HepG2 (cell line): Measurements from ENCODE around the gene MTUS2. TPM values are rescaled to one million over a fixed set of nuclear protein-coding genes. Genes with fewer than 3 reads are reported as not detected.

Experiments
- ATAC-seq: fragments of 200-7000 bp; cut with Tn5 transposase; 3 replicates; pipeline ENCODE4 v1.9.1; 2020; ENCODE audit warnings: mild to moderate bottlenecking, moderate library complexity
- BruUV-seq: library from RNA; stranded (reverse); fragments of 400-500 nt; replicated peaks from 2 replicates; lab custom pipeline; 2021; lab: Mats Ljungman, UMichigan
- CTCF ChIA-PET: fragments of 300-600 bp; formaldehyde crosslinking; extraction: SDS; loops from one replicate; lab custom pipeline; 2021; ENCODE audit warnings: low total read pairs, inconsistent platforms, low intra/inter-chr PET ratio; lab: Yijun Ruan, JAX
- POLR2A ChIA-PET: fragments of 350-600 bp; sonication (Branson Sonifier 250); formaldehyde crosslinking; loops from one replicate; lab custom pipeline; 2020; ENCODE audit warnings: antibody characterized with exemption, inconsistent platforms; lab: Yijun Ruan, JAX
- DNase-seq: peaks from one replicate; pipeline ENCODE4 v3.0.0-alpha.2; 2015; ENCODE audit warnings: low spot score
- FAIRE-seq: peaks from 3 replicates; lab custom pipeline; 2011; peaks lifted over from hg19 to GRCh38; lab: Jason Lieb, UNC
- H2AFZ ChIP-seq: one replicate; pipeline ENCODE4 v1.6.1; 2011; ENCODE audit warnings: low read length, inconsistent platforms
- H3K27ac ChIP-seq: fragments of 300-600 bp; 3 replicates; pipeline ENCODE4 v1.8.0; 2011; ENCODE audit warnings: mixed run types, mild to moderate bottlenecking, mixed read lengths, low read length, inconsistent platforms; ENCODE audit not compliant: insufficient read depth; ENCODE audit errors: extremely low read length
- H3K27me3 ChIP-seq, 2 experiments: fragments of 200-600 bp in 1 of 2; 2 replicates in 1 of 2; 3 replicates in 1 of 2; pipeline versions ENCODE4 v1.6.0 to v1.8.0; 2011; ENCODE audit warnings: low read length in 2 of 2, mild to moderate bottlenecking in 2 of 2, moderate library complexity in 2 of 2, inconsistent platforms in 1 of 2; ENCODE audit not compliant: insufficient read depth in 2 of 2, control insufficient read depth in 1 of 2
- H3K36me3 ChIP-seq, 2 experiments: fragments of 200-600 bp in 1 of 2; replicated peaks in 1 of 2; 2 replicates in 1 of 2; 3 replicates in 1 of 2; pipeline versions ENCODE4 v1.5.1 to v1.8.0; 2011; ENCODE audit warnings: low read length in 2 of 2, inconsistent platforms in 1 of 2; ENCODE audit not compliant: insufficient read depth in 2 of 2, control insufficient read depth in 1 of 2
- H3K4me1 ChIP-seq: 2 replicates; pipeline ENCODE4 v1.5.1; 2012; ENCODE audit warnings: low read length, inconsistent platforms; ENCODE audit not compliant: insufficient read depth
- H3K4me2 ChIP-seq: 2 replicates; pipeline ENCODE4 v1.6.0; 2011; ENCODE audit warnings: low read depth, low read length, inconsistent platforms
- H3K4me3 ChIP-seq, 3 experiments: fragments of 200-600 bp in 1 of 3; sonication (generic), shearing (Covaris generic) in 1 of 3; replicated peaks in 1 of 3; 2 replicates each; pipeline ENCODE4 v1.5.1; 2011 to 2016; ENCODE audit warnings: low read length in 3 of 3, inconsistent platforms in 2 of 3, low read depth in 2 of 3, mild to moderate bottlenecking in 2 of 3, control low read depth in 1 of 3, mixed read lengths in 1 of 3; ENCODE audit not compliant: insufficient read depth in 1 of 3
- H3K79me2 ChIP-seq: one replicate; pipeline ENCODE4 v1.6.1; 2011; ENCODE audit warnings: low read length, inconsistent platforms; ENCODE audit not compliant: insufficient read depth
- H3K9ac ChIP-seq: 2 replicates; pipeline ENCODE4 v1.6.0; 2011; ENCODE audit warnings: mild to moderate bottlenecking, low read depth, low read length, inconsistent platforms; ENCODE audit not compliant: insufficient read depth
- H3K9me3 ChIP-seq: 2 replicates; pipeline ENCODE4 v1.5.1; 2012; ENCODE audit warnings: mild to moderate bottlenecking, low read length
- H4K20me1 ChIP-seq: 2 replicates; pipeline ENCODE4 v1.6.0; 2011; ENCODE audit warnings: inconsistent platforms, mild to moderate bottlenecking, low read length, moderate library complexity; ENCODE audit not compliant: insufficient read depth
- ARNT2 ChIP-seq: sonication (generic); formaldehyde crosslinking; IDR thresholded peaks from 2 replicates; pipeline ENCODE4 v1.8.0; 2022; ENCODE audit warnings: mild to moderate bottlenecking, low read depth, missing genetic modification reagents, moderate library complexity
- ATF1 ChIP-seq: IDR thresholded peaks from 2 replicates; pipeline ENCODE4 v1.6.1; 2016; ENCODE audit warnings: mild to moderate bottlenecking, control low read depth
- CSRNP2 ChIP-seq: sonication (generic); formaldehyde crosslinking; conservative IDR thresholded peaks from 2 replicates; pipeline ENCODE4 v1.8.0; 2022; ENCODE audit warnings: low read depth, missing genetic modification reagents
- FLYWCH1 ChIP-seq: sonication (generic); formaldehyde crosslinking; IDR thresholded peaks from 2 replicates; pipeline ENCODE4 v1.8.1; 2023; ENCODE audit warnings: mild to moderate bottlenecking, missing genetic modification reagents
- GATAD2A ChIP-seq: IDR thresholded peaks from 2 replicates; pipeline ENCODE4 v1.6.1; 2016
- KDM4B ChIP-seq: sonication (generic); formaldehyde crosslinking; IDR thresholded peaks from 2 replicates; pipeline ENCODE4 v1.4.0; 2020; ENCODE audit warnings: missing genetic modification reagents
- MAFF ChIP-seq: IDR thresholded peaks from 2 replicates; pipeline ENCODE4 v1.6.1; 2011; ENCODE audit warnings: low read depth, low read length, improper control_type of control experiment
- MAFK ChIP-seq, 2 experiments: IDR thresholded peaks in 1 of 2; conservative IDR thresholded peaks in 1 of 2; 2 replicates each; pipeline ENCODE4 v1.6.1; 2011; ENCODE audit warnings: improper control_type of control experiment in 2 of 2, low read length in 2 of 2
- MATR3 ChIP-seq: sonication (generic); formaldehyde crosslinking; IDR thresholded peaks from 2 replicates; pipeline ENCODE4 v1.4.0; 2020; ENCODE audit warnings: missing genetic modification reagents
- MTF2 ChIP-seq: sonication (generic); formaldehyde crosslinking; IDR thresholded peaks from 2 replicates; pipeline ENCODE4 v1.5.0; 2020; ENCODE audit warnings: missing genetic modification reagents, borderline replicate concordance
- NFE2L2 ChIP-seq: fragments of 150-350 bp; IDR thresholded peaks from 2 replicates; pipeline ENCODE4 v1.6.1; 2014; ENCODE audit warnings: low read length
- PCBP1 ChIP-seq: fragments of 200-400 bp; formaldehyde crosslinking; IDR thresholded peaks from 2 replicates; pipeline ENCODE4 v1.6.1; 2017; ENCODE audit warnings: mild to moderate bottlenecking, low read depth, low read length, borderline replicate concordance
- ZFP41 ChIP-seq: sonication (generic); formaldehyde crosslinking; IDR thresholded peaks from 2 replicates; pipeline ENCODE4 v1.4.0; 2020; ENCODE audit warnings: mild to moderate bottlenecking, missing genetic modification reagents, borderline replicate concordance
- ZNF383 ChIP-seq: sonication (generic); formaldehyde crosslinking; IDR thresholded peaks from 2 replicates; pipeline ENCODE4 v1.4.0; 2020; ENCODE audit warnings: missing genetic modification reagents, mild to moderate bottlenecking, borderline replicate concordance
- ZNF432 ChIP-seq: sonication (generic); formaldehyde crosslinking; IDR thresholded peaks from 2 replicates; pipeline ENCODE4 v1.5.0; 2020; ENCODE audit warnings: missing genetic modification reagents, mild to moderate bottlenecking, borderline replicate concordance
- ZNF510 ChIP-seq: sonication (generic); formaldehyde crosslinking; IDR thresholded peaks from 2 replicates; pipeline ENCODE4 v1.4.0; 2020; ENCODE audit warnings: low read depth, mild to moderate bottlenecking, missing genetic modification reagents
- ZNF569 ChIP-seq: sonication (generic); formaldehyde crosslinking; IDR thresholded peaks from 2 replicates; pipeline ENCODE4 v1.5.0; 2020; ENCODE audit warnings: mild to moderate bottlenecking, missing genetic modification reagents, moderate library complexity, borderline replicate concordance
- ZNF639 ChIP-seq: conservative IDR thresholded peaks from 2 replicates; pipeline ENCODE4 v1.6.1; 2018; ENCODE audit warnings: missing genetic modification reagents
- ZNF883 ChIP-seq: sonication (generic); formaldehyde crosslinking; IDR thresholded peaks from 2 replicates; pipeline ENCODE4 v1.5.1; 2020; ENCODE audit warnings: mild to moderate bottlenecking, missing genetic modification reagents; ENCODE audit errors: not compliant biosample characterization
- WGBS: methylation state at CpG from one replicate; pipeline ENCODE4 v1.1.6; 2017; ENCODE audit warnings: low lambda C conversion rate; 5-methylcytosine and 5-hydroxymethylcytosine counted together
- in situ Hi-C: cut with HindIII; loops from 2 replicates; pipeline ENCODE4 v1.10.0; 2017; ENCODE audit warnings: low pct_unique_long_range_greater_than_20kb; ENCODE audit not compliant: extremely low pct_ligation_motif_present
- intact Hi-C: fragments of 100-400 bp; cut with micrococcal nuclease; formaldehyde crosslinking; loops from one replicate; pipeline ENCODE4 v1.10.0; 2022; ENCODE audit not compliant: unreplicated experiment
- polyA plus RNA-seq, 8 experiments: library from polyadenylated mRNA; depleted of rRNA in 3 of 8; stranded (reverse) in 7 of 8; unstranded in 1 of 8; fragments of >200 nt; fragmentation: Illumina TruSeq in 4 of 8; extraction: Trizol in 4 of 8; gene quantifications; 2 replicates each; pipeline versions ENCODE4 v1.2.1 to v1.2.3, GENCODE V29; 2011 to 2016; ENCODE audit warnings: low read depth in 4 of 8, missing spikeins in 1 of 8, mixed read lengths in 1 of 8; ENCODE audit not compliant: insufficient read depth in 1 of 8
- total RNA-seq, 5 experiments: library from RNA; depleted of rRNA; stranded (reverse); fragments of >200 nt; fragmentation: Illumina TruSeq; extraction: Trizol; gene quantifications; 2 replicates each; pipeline ENCODE4 v1.2.3, GENCODE V29; 2016; ENCODE audit warnings: low read depth in 1 of 5

Gene MTUS2
- total and polyA plus RNA-seq, 2 of the 13 experiments (the other 11 are each of a cell fraction or from before 2014, with no cell fraction given), result not detected

GRCh38 chr13:28935104-28935503 lies 115.0 kb downstream of the MTUS2 start:
- H3K4me3 ChIP-seq, result no peak overlapping the region
- ATAC-seq, result no peak
- DNase-seq, result no peak
- POLR2A ChIA-PET, result no interaction called here
- H3K79me2 ChIP-seq, result no peaks in the 10 kb centered on the region
- 4% methylated on average over 2 of the region's 2 CpGs for WGBS
- no peak overlapping the region for H2AFZ ChIP-seq
- H3K27ac ChIP-seq, result no peak overlapping the region
- H3K4me1 ChIP-seq, result no peaks in the 10 kb centered on the region
- CTCF ChIA-PET, result no interaction called here
- peaks cover 66% of the 10 kb centered on the region for H3K9me3 ChIP-seq
- in situ Hi-C loops, result no loop called here
- H3K27me3 ChIP-seq, result no peaks in the 10 kb centered on the region
- TF ChIP-seq MAFF (peak; percentile 69), ATF1 (CRISPR knock-in tag) (no peak), ZNF510 (CRISPR knock-in tag) (no peak), MAFK (conservative IDR thresholded peaks at IDR 0.05 in 1 of 2, IDR thresholded peaks at IDR 0.05 in 1 of 2; ENCODE audit: low read length in 2 of 2) (peak; percentile 77 to 82), NFE2L2 (peak; percentile 87)
- TF ChIP-seq, all 625 proteins: peak for 3
- H4K20me1 ChIP-seq, result no peaks in the 10 kb centered on the region
- no peak for FAIRE-seq
- no peak overlapping the region for H3K9ac ChIP-seq
- BruUV-seq, result no TSS peak
- no peak overlapping the region for H3K4me2 ChIP-seq
- intact Hi-C loops, result no loop called here
- H3K36me3 ChIP-seq, result no peaks in the 10 kb centered on the region

GRCh38 chr13:28942906-28943305 lies 122.8 kb downstream of the MTUS2 start:
- ChIA-PET CTCF (no interaction called here), POLR2A (no interaction called here)
- H3K27me3 ChIP-seq, result no peaks in the 10 kb centered on the region
- in situ Hi-C loops, result no loop called here
- FAIRE-seq (no peak), DNase-seq (no peak), ATAC-seq (no peak)
- H4K20me1 ChIP-seq, result no peaks in the 10 kb centered on the region
- H3K4me3 ChIP-seq, result no peak overlapping the region
- no peaks in the 10 kb centered on the region for H3K79me2 ChIP-seq
- 4% methylated on average over 2 of the region's 2 CpGs for WGBS
- peaks cover 47% of the 10 kb centered on the region for H3K9me3 ChIP-seq
- no peak overlapping the region for H3K27ac ChIP-seq
- intact Hi-C loops, result no loop called here
- no peak overlapping the region for H3K9ac ChIP-seq
- no TSS peak for BruUV-seq
- H3K4me1 ChIP-seq, result no peaks in the 10 kb centered on the region
- no peaks in the 10 kb centered on the region for H3K36me3 ChIP-seq
- no peak overlapping the region for H2AFZ ChIP-seq
- no peak overlapping the region for H3K4me2 ChIP-seq
- TF ChIP-seq MATR3 (no peak), KDM4B (CRISPR knock-in tag) (no peak), CSRNP2 (CRISPR knock-in tag) (no peak), ZFP41 (CRISPR knock-in tag) (no peak), ZNF639 (CRISPR knock-in tag) (no peak), GATAD2A (CRISPR knock-in tag) (no peak), ZNF432 (CRISPR knock-in tag) (no peak), ARNT2 (CRISPR knock-in tag) (no peak), MTF2 (no peak), PCBP1 (no peak), ZNF383 (CRISPR knock-in tag) (no peak), ZNF883 (CRISPR knock-in tag) (no peak), FLYWCH1 (CRISPR knock-in tag) (no peak), ZNF569 (CRISPR knock-in tag) (no peak)
